Stimulated activated CD4-positive, alpha-beta T cell treated with anti-CD3 and anti-CD28 coated beads, Interleukin-1b, Interleukin-23, amount 100 ng/mL, for 24 hours (primary cell): Measurements from ENCODE around the gene NKX3-2.

Experiments
- DNase-seq, 4 experiments: peaks; one replicate each; pipeline ENCODE4 v3.0.0-alpha.2; 2020; ENCODE audit warnings: low read depth in 4 of 4, low spot score in 1 of 4

The NKX3-2 gene

DNA sequence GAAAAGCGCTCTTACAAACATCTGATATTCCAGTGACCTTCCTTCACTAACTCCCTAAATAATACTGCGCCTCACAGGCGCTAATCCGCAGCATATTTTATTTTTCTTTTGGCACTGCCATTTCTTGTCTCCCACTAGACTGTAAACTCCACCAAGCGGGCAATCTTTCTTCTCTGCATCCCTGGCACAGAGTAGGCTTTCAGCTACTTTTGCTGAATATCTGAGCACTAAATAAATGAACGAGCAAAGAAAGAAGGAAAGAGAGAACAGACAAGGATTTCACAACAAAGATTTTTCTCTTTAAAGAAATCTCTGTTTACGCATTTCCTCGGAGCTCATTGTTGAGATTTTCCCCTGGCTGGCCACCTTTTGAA is 12.7 kb downstream of the NKX3-2 start:
- DNase-seq = no peak

DNA sequence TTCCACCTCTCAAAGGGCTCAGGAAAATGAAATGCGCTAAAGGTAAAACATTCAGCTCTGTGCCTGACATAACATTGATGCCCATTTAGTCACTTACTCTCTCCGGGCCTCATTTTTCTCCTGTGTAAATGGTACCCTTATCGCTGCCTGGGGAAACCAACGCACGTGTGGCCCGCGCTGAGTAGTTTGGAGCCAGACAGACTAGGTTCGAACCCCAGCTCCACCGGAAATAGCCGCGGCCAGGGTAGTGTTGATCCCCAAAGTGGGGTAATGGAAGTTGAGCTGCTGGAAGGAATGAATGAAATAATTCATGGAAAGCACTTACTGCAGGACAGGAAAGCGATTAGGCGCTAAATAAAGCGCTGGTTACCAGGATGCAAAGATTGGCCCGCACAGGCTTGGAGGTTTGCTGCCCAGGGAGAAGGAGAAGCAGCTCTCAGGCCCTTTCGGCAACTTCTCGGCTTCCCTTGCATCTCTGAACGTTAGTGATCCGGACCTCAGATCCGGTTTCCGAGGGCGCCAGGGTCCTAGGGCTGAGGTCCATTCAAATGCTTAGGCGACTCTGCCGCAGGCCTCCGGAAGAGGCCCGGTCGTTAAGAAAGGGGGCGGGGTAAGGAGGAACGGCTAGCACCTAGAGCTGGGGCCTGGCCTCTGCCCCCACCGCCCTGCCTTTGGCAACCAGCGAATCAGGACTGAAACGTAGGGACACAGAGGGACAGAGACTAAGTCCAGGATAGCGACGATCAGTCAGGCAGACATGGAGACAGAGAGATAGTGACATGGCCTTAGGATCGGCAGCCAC is 13.3 kb downstream of the NKX3-2 start:
- no peak for DNase-seq

DNA sequence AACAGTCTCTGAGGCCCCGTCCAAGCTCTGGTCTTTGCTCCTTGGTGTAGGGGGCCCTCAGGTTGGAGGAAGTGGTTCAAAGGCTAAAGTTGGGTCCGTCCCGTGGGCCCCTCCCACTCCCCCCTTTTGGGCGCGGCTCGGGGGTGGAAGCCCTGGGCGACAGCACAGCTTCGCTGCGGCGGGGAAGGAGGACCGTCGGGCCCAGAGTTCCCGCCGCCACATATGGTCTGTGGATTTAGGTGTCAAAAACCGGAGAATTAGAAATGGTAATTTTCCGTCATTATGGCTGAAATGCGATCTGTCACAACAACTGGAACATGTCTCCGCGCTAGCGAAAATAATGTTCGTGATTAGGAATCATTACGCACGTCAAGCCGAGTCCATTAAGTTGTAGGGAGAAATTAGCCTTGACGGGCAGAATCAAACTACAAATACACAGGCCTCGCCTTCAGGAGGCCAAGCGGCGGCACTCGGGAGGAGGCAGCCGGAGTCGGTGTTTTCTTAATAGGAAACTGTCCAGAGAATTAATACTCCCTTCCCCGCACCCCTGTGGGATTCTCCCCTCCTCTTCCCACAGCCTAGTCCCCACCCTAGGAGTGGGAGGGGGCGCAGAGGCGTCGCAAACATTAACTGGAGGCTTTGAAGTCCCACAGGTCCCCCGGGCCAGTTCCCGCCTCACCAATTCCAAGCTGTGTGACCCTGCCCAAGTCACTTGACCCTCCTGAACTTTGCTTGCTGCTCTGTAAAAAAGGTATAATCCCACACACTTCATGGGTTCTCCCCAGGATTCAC is 15.0 kb downstream of the NKX3-2 start:
- DNase-seq = no peak

DNA sequence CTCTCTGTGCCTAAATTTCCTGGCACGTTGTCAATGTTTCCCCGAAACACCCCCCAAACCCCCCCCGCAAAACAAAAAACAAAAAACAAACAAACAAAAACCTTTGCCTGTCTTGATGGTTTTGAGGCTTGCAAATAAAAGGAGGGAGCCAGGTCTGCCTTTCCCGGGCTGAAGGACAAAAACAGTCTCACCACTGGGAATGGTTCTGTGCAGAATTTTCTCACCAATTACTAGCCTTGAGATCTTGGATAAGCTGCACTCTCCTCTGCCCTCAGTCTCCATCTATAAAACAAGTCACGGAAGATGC is 15.5 kb downstream of the NKX3-2 start:
- DNase-seq = no peak

DNA sequence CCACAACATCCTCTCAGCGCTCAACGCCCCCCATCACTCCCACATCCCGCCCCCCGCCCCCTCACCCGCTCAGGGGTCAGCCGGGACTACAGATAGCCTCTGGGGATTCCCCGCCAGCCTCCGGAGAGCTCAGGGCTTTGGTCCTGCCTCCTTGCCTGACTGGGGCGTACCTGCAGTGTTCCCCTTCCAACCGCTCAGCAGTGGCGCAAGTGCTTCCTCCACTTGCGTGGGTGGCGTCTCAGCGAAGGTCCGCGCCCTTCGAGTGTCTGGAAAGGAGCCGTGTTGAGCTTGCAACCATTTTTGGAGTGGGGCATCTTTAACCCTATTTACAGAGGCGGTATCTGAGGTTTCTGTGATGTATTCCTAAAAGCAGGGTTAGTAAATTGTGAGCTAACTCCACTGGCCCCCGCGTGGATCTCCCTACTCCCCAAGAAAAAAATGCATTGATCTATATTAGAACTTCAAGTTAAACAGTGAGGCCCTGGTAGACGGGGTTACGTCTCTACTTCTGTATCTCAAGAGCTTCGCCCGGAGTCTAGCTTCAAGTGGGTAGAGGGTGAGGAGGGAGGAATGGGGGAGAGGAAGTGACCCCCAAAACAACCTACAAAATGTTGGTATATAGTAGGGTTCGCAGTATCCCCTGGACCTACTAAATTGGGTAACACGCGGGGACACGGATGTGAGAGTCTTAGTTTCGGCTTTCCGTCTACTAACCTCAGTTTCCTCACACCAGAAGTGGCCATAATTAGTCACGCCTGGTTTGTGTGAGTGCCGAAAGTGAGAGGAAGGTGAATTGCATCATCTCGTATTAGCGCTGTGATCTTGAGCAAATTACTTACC is 16.1 kb downstream of the NKX3-2 start:
- no peak for DNase-seq

DNA sequence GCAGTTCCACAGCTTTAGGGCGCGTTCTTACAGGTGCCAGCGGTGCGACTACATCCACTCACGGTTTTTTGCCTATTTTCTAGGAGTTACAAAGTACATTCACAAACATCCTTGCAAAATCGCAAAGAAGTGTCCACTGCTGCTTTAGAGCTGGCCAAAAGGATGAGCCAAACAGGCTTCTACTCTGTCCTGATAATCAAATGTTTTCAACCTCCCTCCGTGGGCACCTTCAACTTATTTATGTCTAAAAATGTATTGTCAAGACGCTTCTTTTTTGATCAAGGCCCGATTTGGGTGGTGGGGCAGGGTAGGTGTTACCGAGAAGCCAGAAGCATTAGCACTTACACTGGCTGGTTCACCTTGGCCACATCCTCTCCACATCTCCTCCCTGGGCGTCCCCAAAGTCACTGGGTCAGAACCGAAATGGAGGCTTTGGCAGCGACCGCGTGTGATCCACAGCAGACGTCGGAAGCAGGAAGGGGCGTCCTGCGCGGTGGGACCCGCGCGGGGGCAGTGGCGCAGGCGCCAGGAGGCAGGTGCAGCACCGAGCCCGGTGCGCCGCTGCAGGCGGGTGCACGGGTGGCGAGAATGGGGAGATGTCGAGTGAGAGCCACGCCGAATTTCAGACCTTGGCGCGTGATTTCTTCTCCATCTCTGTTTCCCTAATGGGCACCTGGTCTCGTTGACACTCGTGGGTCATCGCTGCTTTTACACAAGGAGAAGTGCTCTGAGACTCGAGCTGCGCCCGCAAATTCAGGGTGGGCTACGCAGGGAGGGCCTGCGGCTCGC is 16.9 kb downstream of the NKX3-2 start:
- no peak for DNase-seq

DNA sequence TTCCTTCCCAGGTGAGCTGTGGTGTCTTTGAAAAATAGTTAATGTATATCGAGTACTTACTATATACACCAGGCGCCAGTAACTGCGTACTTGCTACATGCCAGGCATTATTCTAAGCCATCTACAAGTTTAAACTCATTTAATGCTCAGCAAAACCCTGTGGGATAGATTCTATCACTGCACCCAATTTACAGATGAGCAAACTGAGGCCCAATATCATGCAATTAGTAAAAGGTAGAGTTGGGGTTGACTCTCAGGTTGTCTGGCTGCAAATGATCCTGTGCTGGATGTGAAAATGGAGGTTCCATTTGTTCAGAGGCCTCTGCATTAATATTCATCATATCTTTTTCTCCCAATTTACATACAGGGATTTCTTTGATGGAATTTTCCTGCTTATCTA is 17.6 kb downstream of the NKX3-2 start:
- DNase-seq = no peak

DNA sequence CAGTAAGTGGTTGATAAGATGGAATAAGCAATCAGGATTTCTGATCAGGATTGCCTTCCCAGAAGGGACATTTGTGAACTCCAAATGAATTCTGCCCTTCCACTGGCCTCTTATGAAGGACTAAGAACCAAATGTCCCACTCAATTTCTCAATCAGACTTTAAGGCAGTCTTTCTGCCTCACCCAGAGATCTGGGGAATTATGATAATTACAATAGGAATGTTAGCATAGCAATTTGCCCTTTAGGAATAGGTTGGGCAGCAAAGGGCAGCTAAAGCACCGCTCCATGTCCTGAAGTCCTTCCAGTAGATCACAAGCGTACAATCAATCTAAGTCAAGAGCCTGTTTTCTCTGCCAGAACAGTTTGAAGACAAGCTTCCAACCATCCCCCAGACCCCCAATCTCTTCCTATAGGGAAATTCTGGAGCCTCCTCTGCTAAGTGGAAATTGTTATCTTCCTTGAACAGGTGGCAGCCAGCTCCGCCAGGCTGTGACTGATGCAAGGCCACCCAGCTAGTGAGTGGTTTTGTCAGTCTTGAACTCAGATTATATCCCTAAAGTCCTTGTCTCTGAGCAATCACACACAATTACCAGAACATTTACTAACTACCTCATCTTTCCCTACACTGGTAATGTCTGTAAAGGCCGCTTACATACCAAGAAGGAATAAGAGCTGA is 18.6 kb downstream of the NKX3-2 start:
- no peak for DNase-seq

DNA sequence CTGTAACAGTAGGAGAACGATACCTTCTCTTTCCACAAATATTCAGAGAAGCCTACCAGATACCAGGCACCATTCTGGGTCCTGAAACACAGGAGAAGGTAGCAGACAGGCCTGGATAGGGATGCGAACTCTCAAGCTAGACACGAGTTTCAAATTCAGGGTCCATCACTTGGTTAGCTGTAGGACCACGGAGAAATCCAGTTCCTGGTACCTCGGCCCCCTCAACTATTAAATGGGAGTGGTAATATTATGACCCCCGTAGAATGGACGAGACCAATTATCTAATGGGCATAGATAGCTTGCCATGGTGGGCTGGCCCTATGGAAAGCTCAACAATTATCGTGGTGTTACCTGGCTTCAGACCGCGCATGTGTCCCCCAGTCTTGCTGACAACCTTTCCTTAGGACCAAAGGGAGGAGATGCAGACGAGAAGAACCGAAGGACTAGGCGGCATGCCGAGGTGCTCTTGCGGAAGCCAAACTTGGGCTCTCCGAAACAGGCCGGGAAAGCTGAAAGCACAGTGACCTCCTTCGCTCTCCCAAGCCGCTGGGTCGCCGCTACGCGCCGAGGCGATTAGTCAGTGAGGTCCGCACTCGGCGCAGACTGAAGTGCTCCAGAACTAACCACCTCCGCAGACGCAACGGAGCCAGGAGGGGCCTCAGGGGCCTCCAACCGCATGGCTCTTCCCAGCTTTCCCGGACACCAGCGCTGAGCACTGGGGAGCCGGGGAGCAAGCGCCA is 19.6 kb downstream of the NKX3-2 start:
- DNase-seq = no peak

DNA sequence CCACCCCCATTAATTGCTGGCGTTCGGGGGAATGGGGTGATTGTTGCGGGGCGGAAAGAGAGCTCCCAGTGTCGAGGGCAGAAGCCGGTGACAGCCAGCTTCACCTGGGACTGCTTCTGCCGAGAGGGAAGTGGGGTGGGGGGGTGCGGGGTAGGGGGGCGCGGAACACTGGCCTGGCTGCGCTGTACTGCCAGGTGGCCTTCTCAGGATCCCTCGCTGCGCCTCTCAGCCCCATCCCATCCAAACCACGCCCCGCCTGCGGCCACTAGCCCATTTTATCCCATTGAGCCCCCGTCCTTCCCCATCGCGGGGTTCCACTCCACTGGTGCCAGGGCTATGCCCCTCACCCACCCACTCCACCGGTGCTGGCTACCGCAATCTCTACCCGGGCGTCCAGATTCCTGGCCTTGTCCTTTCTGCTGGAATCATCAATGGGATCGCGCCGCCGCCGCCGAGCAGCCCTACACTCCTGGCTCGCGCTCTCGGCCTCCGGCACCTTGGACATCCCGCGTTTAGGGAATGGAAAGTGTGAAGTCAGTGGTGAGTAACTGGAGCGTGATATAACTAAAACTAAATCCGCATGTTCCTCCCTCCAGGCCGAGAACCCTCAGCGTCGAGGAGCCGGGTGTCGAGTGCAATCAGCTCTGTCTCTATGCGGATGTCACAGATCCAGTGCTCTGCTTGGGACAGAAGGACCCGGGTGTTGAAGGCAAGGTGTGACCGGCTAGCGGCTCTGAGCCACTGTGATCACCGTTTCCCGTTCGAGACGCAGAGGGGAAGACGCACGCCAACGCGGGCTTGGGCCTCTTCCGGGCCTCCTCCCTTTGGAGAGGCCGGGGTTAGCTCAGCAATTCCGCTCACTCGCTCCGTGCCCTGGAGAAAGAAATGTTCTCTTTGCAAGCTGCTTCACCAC is 20.5 kb downstream of the NKX3-2 start:
- no peak for DNase-seq

DNA sequence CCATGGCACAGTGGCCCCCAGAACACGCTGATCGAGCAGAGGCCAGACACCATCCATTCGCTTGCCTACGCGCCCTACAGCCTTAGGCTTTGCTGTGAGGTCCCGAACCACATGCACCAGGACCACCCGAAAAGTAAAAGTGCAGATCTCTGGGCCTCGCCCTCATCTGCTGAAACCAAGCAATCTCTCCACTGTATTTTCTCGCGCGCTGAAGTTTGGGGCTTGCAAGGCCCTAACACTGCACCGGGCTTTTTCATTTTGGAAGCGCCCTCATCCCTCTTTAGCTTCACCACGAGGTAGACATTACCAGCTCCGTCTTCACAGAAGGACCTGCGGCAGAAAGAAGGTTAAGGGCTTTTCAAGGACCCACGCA is 21.2 kb downstream of the NKX3-2 start:
- DNase-seq = no peak

DNA sequence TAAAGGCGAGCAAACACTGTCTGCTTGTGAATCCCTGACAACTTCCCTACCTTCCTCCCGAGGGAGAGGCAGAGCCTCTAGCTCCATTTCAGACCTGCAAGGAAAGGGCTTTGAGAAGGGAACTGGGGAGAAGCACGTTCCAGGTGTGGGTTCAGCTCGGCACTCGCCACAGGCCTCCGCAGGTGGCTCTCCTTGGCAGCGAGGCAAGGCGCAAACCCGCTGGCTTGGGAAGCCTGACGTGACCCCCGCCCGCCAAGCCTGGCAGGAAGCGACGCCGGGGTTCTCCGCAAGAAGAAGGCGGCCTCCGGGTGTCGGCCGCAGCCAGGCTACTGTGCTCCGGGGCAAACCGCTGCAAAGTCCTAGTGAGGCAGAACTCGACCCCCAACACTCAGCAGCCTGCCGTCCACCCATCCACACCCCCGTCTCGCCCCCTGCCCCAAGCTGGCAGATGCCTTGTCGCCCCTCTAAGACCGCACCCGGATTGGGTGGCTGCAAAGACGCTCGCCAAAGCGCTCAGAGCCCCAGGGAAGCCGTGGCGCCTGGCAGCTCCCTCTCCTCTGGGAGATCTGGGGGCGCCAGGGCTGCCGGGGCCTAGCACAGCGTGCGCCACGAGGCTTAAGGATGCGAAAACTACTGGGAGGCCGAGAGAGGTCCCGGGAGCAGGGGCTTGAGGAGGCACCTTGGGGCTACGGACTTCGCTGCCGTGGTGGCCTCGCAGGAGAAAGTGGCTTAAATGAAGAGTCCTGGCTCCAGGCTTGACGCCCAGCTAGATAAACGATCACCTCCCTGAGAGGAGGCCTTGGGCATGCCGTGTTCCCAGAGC is 21.8 kb downstream of the NKX3-2 start:
- no peak for DNase-seq

DNA sequence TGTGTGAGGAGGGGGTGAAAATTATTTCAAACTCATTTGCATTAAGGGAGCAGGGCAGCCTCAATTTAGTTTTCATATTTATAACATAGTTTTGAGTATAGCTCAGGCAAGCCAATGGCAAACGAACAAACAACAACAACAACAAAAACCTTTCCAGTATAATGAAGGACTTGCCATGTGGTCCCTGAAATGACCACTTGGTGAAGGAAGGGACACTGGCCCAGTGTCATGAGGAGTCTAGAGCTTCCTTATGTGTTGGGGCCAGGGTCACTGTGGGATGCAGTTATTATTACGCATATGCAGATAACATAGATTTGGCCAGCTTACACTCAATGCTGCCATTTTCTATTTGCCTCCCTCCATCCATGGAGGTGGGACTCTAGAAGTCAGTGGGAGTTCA is 23.3 kb downstream of the NKX3-2 start:
- no peak for DNase-seq

DNA sequence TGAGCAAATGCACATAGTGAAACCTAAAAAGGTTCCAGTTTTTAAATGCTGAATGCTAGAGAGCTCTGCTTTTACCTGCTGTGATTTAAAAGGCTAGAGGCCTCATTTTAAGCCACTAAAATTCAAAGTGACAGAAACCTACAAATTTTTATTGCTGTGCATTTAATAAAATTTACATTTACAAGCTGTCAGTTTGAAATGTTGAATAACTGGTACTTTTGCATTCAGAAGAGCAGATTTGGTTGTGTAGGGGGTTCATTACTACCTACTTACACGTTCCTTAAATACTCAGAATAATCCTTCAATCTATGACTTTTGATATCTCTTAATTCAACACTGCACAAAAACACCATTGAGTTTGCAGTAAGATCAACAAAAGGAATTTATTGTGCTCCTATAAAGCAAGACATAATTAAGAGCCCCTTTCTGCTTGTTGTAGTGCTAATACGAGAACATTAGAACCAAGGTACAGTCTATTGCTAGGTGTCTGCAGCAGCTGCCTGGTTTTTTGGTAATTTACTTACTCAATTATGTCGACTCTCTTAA is 27.9 kb downstream of the NKX3-2 start:
- DNase-seq = no peak

DNA sequence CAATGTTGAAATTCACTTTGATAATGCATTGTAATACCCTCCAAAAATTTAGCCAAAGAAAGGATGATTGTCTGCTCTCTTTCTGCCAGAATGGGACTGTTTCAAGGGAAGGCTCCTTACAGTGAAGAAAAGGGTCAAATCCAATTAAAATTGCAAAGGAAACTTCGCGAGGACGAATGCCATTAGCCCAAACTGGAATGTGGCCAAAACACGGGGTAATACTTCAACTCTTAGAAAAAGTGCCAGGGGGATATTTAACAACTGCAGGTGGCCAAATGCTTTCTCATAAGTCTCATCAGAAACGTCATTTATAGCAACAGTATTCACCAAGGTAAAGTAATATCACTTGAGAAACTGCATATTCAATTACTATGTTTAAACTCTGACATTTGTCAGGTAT is 29.0 kb downstream of the NKX3-2 start:
- no peak for DNase-seq

DNA sequence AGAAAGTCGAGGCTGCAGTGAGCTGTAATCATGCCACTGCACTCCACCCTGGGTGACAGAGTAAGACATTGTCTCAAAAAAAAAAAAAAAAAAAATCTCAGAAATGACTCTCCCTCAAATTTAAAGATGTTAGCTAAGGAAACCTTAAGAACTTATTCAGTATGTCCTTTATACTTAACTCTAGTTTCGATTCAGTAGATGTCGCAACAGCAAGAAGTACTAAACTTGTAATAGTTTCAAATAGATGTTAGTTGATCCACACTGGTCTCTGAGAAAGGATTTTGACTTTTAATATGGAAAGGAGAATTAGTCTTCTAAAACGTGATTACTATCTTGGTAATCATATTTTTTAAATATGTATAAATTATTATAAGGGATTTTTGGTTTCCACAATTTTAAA is 29.6 kb downstream of the NKX3-2 start:
- DNase-seq = no peak

DNA sequence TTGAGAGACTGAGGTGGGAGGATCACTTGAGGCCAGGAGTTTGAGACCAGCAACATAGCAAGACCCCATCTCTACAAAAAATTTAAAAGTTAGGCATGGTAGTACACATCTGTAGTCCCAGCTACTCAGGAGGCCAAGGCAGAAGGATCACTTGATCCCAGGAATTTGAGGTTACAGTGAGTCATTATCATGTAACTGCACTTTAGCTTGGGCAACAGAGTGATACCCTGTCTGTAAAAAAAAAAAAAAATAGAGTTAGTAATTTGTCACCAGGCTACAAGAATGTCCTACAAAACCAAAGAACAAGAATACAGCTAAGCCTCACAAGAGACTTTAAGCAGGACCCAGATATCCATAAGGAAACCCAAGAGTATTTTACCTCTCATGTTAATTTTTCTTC is 33.2 kb downstream of the NKX3-2 start:
- no peak for DNase-seq

DNA sequence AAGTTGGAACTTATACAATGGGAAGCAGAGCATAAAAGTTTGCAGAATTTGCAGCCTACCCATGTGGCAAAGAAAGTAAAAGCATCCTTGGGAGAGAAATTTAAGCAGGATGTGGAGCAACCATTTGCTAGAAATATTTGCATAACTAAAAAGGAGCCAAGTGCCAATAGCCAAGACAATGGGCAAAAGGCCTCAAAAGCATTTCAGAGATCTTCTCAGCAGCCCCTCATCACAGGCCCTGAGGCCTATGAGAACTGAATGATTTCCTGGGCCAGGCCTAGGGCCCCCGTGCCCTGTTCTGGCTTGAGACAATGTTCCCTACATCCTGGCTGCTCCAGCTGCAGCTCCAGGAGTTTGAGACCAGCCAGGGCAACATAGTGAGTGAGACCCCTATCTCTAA is 34.9 kb downstream of the NKX3-2 start:
- no peak for DNase-seq
